Uterus (tissue), 4 donors: ENCODE measurements around the gene PPP2R2B. TPM values are rescaled to one million over a fixed set of nuclear protein-coding genes. Genes with fewer than 3 reads are reported as not detected.

Experiments
- DNase-seq, 2 donors: peaks; one replicate each; pipeline ENCODE4 v3.0.0-alpha.2; 2019 to 2020
- H3K27ac ChIP-seq, 2 donors: fragments of 200-600 bp; sonication (generic); 1 replicate in 1 of 2; 2 replicates in 1 of 2; pipeline ENCODE4 v1.5.1; 2016 to 2018
- H3K27me3 ChIP-seq, 2 donors: fragments of 200-600 bp; sonication (generic); one replicate each; pipeline ENCODE4 v1.5.1; 2018 to 2019; ENCODE audit warnings: control low read depth in 1 of 2
- H3K36me3 ChIP-seq, 2 donors: fragments of 200-600 bp; sonication (generic); one replicate each; pipeline ENCODE4 v1.5.1; 2019; ENCODE audit warnings: control low read depth in 1 of 2
- H3K4me1 ChIP-seq, 2 donors: fragments of 200-600 bp; sonication (generic); one replicate each; pipeline ENCODE4 v1.5.1; 2018 to 2019; ENCODE audit warnings: control low read depth in 1 of 2
- H3K4me3 ChIP-seq, 2 donors: fragments of 200-600 bp; sonication (generic); 1 replicate in 1 of 2; 2 replicates in 1 of 2; pipeline ENCODE4 v1.5.1; 2018 to 2019; ENCODE audit warnings: mild to moderate bottlenecking in 1 of 2
- H3K9me3 ChIP-seq, 2 donors: fragments of 200-600 bp; sonication (generic); one replicate each; pipeline ENCODE4 v1.5.1; 2019; ENCODE audit warnings: control low read depth in 1 of 2
- POLR2A ChIP-seq, 2 donors: fragments of 450-650 bp; IDR thresholded peaks; one replicate each; pipeline ENCODE4 v1.6.1; 2016; ENCODE audit warnings: antibody characterized with exemption in 2 of 2, mild to moderate bottlenecking in 1 of 2, moderate library complexity in 1 of 2
- intact Hi-C: fragments of 100-400 bp; cut with DNase I; formaldehyde crosslinking; loops from one replicate; pipeline ENCODE4 v1.15.1; 2023; ENCODE audit warnings: low total_unique reads
- total RNA-seq, 4 donors: library from RNA; depleted of rRNA in 3 of 4; stranded (reverse); fragments of >200 nt in 3 of 4; gene quantifications; one replicate each; pipeline versions ENCODE4 v1.1.0 to v1.2.4, GENCODE V29; 2014 to 2023
- TF ChIP-seq, protein P1 (sequence below), 4 experiments: fragments of 200-600 bp in 2 of 4; fragments of 450-650 bp in 2 of 4; sonication (generic) in 2 of 4; IDR thresholded peaks; one replicate each; pipeline ENCODE4 v1.5.1; 2016 to 2019; ENCODE audit warnings: antibody characterized with exemption in 4 of 4, mild to moderate bottlenecking in 2 of 4, moderate library complexity in 1 of 4
- donor health status: DM: yes; HTN: yes; CAD: no.

The PPP2R2B gene
- total RNA-seq, 4 donors from 2014 or later = 0.26 to 14.8 (median 2.0) TPM; not detected in 1

DNA sequence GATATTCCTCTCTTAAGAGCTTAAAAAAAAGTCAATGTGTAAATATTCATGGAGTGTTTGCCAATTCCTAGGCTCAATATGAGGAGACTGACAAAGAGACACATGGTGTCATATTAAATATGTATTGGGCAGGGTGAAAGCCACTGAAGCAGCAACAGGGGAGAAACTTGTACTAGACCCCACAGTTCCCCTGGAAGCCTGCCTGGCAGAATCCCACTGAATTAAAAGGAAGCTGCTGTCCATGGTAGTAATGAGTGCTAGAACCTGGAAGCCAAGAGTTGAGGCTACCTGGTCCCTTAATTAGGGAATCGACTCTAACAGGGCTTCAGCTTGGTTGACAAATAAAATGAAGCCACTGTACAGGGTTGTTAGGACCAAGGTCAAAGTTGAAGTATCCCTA, 233.2 kb downstream of the PPP2R2B start:
- DNase-seq = no peak
- Histone ChIP-seq H3K4me1 (no peaks in the 10 kb centered on the region), H3K4me3 (no peak overlapping the region), H3K9me3 (no peaks in the 10 kb centered on the region), H3K36me3 (no peaks in the 10 kb centered on the region), H3K27me3 (no peaks in the 10 kb centered on the region), H3K27ac (no peak overlapping the region)
- TF ChIP-seq POLR2A (IDR thresholded peaks at IDR 0.05) = no peak
- TF ChIP-seq, protein P1, sequence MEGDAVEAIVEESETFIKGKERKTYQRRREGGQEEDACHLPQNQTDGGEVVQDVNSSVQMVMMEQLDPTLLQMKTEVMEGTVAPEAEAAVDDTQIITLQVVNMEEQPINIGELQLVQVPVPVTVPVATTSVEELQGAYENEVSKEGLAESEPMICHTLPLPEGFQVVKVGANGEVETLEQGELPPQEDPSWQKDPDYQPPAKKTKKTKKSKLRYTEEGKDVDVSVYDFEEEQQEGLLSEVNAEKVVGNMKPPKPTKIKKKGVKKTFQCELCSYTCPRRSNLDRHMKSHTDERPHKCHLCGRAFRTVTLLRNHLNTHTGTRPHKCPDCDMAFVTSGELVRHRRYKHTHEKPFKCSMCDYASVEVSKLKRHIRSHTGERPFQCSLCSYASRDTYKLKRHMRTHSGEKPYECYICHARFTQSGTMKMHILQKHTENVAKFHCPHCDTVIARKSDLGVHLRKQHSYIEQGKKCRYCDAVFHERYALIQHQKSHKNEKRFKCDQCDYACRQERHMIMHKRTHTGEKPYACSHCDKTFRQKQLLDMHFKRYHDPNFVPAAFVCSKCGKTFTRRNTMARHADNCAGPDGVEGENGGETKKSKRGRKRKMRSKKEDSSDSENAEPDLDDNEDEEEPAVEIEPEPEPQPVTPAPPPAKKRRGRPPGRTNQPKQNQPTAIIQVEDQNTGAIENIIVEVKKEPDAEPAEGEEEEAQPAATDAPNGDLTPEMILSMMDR (IDR thresholded peaks at IDR 0.05) = no peak
- intact Hi-C loops = no loop called here

DNA sequence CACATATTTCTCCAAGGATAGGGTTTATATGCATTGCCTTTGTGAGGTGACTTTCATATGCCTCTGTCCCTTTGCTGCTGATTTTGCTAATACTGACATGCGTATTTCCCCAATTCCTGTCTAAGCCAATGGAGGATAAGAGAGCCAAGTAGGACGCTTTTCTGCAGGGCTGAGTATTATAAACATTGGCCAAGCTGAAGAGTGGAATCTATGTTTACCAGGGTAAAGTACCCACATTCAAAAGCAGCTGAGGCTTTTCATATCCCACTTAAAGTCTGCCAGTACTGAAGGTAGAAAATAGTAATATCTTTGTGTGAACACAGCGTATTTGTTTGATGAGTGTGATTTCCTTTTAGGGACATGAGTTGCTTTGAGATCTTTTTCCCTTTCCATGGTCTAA, 233.7 kb downstream of the PPP2R2B start:
- Histone ChIP-seq H3K36me3 (no peaks in the 10 kb centered on the region), H3K27me3 (no peaks in the 10 kb centered on the region), H3K4me3 (no peak overlapping the region), H3K4me1 (no peaks in the 10 kb centered on the region), H3K27ac (no peak overlapping the region), H3K9me3 (no peaks in the 10 kb centered on the region)
- DNase-seq = no peak
- intact Hi-C loops = no loop called here
- TF ChIP-seq, protein P1 (IDR thresholded peaks at IDR 0.05) = no peak
- TF ChIP-seq POLR2A (IDR thresholded peaks at IDR 0.05) = no peak

DNA sequence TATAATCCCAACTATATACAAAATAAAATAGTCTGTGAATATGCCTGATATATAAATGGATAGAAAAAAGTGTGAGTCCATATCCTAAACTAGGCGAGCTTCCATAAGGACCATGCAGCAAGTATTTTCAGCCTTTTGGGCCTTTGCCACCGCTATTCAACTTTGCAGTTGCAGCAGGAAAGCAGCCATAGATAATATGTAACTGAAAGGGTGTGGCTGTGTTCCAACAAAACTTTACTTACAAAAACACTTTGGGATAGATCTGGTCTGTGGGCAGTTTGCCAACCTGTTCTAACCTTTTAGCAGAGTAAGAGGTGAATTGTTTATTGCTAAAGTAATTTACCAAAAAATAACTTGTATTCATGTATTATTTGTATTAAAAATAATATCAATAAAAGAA, 234.8 kb downstream of the PPP2R2B start:
- no peaks in the 10 kb centered on the region for H3K36me3 ChIP-seq
- H3K27ac ChIP-seq = no peak overlapping the region
- no peak overlapping the region for H3K4me3 ChIP-seq
- TF ChIP-seq POLR2A (IDR thresholded peaks at IDR 0.05) = no peak
- TF ChIP-seq, protein P1 (IDR thresholded peaks at IDR 0.05) = no peak
- no peaks in the 10 kb centered on the region for H3K27me3 ChIP-seq
- no peak for DNase-seq
- intact Hi-C loops = no loop called here
- no peaks in the 10 kb centered on the region for H3K9me3 ChIP-seq
- H3K4me1 ChIP-seq = no peaks in the 10 kb centered on the region

DNA sequence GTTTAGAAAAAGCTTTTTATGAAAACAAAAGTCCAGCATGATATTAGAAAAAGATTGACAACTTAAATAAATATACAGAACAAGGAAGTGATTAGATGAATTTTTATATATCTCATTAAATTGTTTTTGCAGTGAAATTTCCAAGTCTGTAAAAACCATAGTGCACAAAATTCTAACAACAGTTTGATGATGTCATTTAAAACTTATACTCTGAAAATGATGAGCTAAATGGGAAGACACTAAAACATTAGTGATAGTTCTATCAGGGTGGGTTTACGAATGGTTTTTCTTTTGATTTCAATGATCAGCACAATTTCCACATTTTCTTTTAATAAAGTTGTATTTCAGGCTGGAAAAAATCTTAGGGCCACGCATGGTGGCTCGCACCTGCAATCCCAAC, 236.1 kb downstream of the PPP2R2B start:
- H3K4me1 ChIP-seq = no peaks in the 10 kb centered on the region
- H3K27ac ChIP-seq = no peak overlapping the region
- H3K36me3 ChIP-seq = no peaks in the 10 kb centered on the region
- H3K4me3 ChIP-seq = no peak overlapping the region
- no peak for DNase-seq
- no peaks in the 10 kb centered on the region for H3K27me3 ChIP-seq
- TF ChIP-seq, protein P1 (IDR thresholded peaks at IDR 0.05) = no peak
- no peak for TF ChIP-seq POLR2A (IDR thresholded peaks at IDR 0.05)
- intact Hi-C loops = no loop called here
- H3K9me3 ChIP-seq = no peaks in the 10 kb centered on the region

DNA sequence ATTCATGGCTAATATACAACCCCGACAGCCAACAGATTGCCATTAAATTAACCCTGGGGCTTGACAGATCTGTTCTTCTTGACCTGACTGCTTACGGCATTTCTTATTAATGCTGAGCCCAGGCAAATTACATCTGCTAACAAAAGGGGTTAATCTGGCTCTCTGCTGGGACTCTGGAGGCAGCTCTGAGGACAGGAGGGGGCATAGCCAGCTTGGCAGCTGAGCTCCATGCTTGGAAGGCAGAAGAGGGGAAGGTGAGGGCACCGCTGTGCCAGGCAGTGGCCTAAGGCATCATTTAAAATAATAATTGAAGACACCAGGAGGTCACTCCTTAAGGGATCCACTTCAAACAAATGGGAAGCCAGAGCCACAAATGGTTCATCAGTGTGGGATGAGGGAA, 236.6 kb downstream of the PPP2R2B start:
- TF ChIP-seq, protein P1 (IDR thresholded peaks at IDR 0.05) = no peak
- TF ChIP-seq POLR2A (IDR thresholded peaks at IDR 0.05) = no peak
- Histone ChIP-seq H3K27ac (no peak overlapping the region), H3K9me3 (no peaks in the 10 kb centered on the region), H3K27me3 (no peaks in the 10 kb centered on the region), H3K4me3 (no peak overlapping the region), H3K4me1 (no peaks in the 10 kb centered on the region), H3K36me3 (no peaks in the 10 kb centered on the region)
- DNase-seq = no peak
- intact Hi-C loops = no loop called here
